IMR-90 (cell line): ENCODE results near the gene LOXL4. TPM values are rescaled to one million over a fixed set of nuclear protein-coding genes. Genes with fewer than 3 reads are reported as not detected.

Source experiments
- ATAC-seq: fragments of 200-7000 bp; cut with Tn5 transposase; 2 replicates; pipeline ENCODE4 v1.9.1; 2020; ENCODE audit warnings: low read depth, mild to moderate bottlenecking, moderate library complexity
- BruUV-seq: library from RNA; stranded (reverse); fragments of 400-500 nt; replicated peaks from 2 replicates; lab custom pipeline; 2021; lab: Mats Ljungman, UMichigan
- CTCF ChIA-PET: fragments of 300-600 bp; formaldehyde crosslinking; extraction: SDS; loops from one replicate; lab custom pipeline; 2021; ENCODE audit warnings: antibody characterized with exemption; lab: Yijun Ruan, JAX
- POLR2A ChIA-PET: fragments of 300-600 bp; sonication (Branson Sonifier 250); formaldehyde crosslinking; loops from one replicate; lab custom pipeline; 2022; ENCODE audit warnings: antibody characterized with exemption; ENCODE audit not compliant: unreplicated experiment; lab: Charles Lee
- DNase-seq: peaks from one replicate; pipeline ENCODE4 v3.0.0; 2013
- H2AFZ ChIP-seq: replicated peaks from 2 replicates; pipeline ENCODE3; 2013; ENCODE audit warnings: low read length, mild to moderate bottlenecking; ENCODE audit not compliant: poor library complexity
- H2AK5ac ChIP-seq: 2 replicates; pipeline ENCODE4 v1.6.1; 2013; ENCODE audit warnings: low read depth, low read length, inconsistent platforms
- H2AK9ac ChIP-seq: replicated peaks from 2 replicates; pipeline ENCODE3; 2013; ENCODE audit warnings: mild to moderate bottlenecking, low read depth, low read length, moderate library complexity; ENCODE audit not compliant: poor library complexity
- H2BK120ac ChIP-seq: 2 replicates; pipeline ENCODE4 v1.6.1; 2013; ENCODE audit warnings: low read depth, low read length, inconsistent platforms
- H2BK15ac ChIP-seq: 3 replicates; pipeline ENCODE4 v1.6.1; 2013; ENCODE audit warnings: low read depth, low read length, inconsistent platforms
- H2BK20ac ChIP-seq: 2 replicates; pipeline ENCODE4 v1.6.1; 2013; ENCODE audit warnings: low read depth, mild to moderate bottlenecking, inconsistent platforms, low read length, moderate library complexity
- H2BK5ac ChIP-seq: 2 replicates; pipeline ENCODE4 v1.6.1; 2013; ENCODE audit warnings: mild to moderate bottlenecking, low read depth, low read length, inconsistent platforms; ENCODE audit not compliant: poor library complexity, severe bottlenecking
- H3K14ac ChIP-seq: replicated peaks from 2 replicates; pipeline ENCODE4 v1.6.1; 2013; ENCODE audit warnings: low read depth, low read length, inconsistent platforms
- H3K18ac ChIP-seq: 2 replicates; pipeline ENCODE4 v1.6.1; 2013; ENCODE audit warnings: low read depth, low read length, control low read depth
- H3K23ac ChIP-seq: 2 replicates; pipeline ENCODE4 v1.6.1; 2013; ENCODE audit warnings: low read depth, low read length, inconsistent platforms
- H3K27ac ChIP-seq: 2 replicates; pipeline ENCODE4 v1.5.1; 2013; ENCODE audit warnings: mild to moderate bottlenecking, control low read depth, low read length; ENCODE audit not compliant: insufficient read depth
- H3K27me3 ChIP-seq: 2 replicates; pipeline ENCODE4 v1.6.1; 2013; ENCODE audit warnings: low read length; ENCODE audit not compliant: control insufficient read depth, insufficient read depth
- H3K36me3 ChIP-seq: 2 replicates; pipeline ENCODE4 v1.6.1; 2013; ENCODE audit warnings: low read length, mixed read lengths; ENCODE audit not compliant: control insufficient read depth, insufficient read depth
- H3K4ac ChIP-seq: 2 replicates; pipeline ENCODE4 v1.6.1; 2013; ENCODE audit warnings: low read depth, low read length, inconsistent platforms
- H3K4me1 ChIP-seq: 2 replicates; pipeline ENCODE4 v1.6.1; 2013; ENCODE audit warnings: low read length, mixed read lengths; ENCODE audit not compliant: control insufficient read depth, insufficient read depth
- H3K4me2 ChIP-seq: 2 replicates; pipeline ENCODE4 v1.6.1; 2013; ENCODE audit warnings: low read depth, mild to moderate bottlenecking, control low read depth, low read length, moderate library complexity
- H3K4me3 ChIP-seq: 2 replicates; pipeline ENCODE4 v1.5.1; 2013; ENCODE audit warnings: low read depth, mild to moderate bottlenecking, control low read depth, low read length, moderate library complexity; ENCODE audit not compliant: insufficient read depth
- H3K56ac ChIP-seq: 2 replicates; pipeline ENCODE4 v1.6.1; 2013; ENCODE audit warnings: low read length, inconsistent platforms; ENCODE audit not compliant: insufficient read depth; ENCODE audit errors: extremely low read depth
- H3K79me1 ChIP-seq, 2 experiments: 2 replicates each; pipeline ENCODE4 v1.6.1; 2013; ENCODE audit warnings: low read length in 2 of 2, inconsistent platforms in 1 of 2, low read depth in 1 of 2
- H3K9ac ChIP-seq: 2 replicates; pipeline ENCODE4 v1.6.1; 2013; ENCODE audit warnings: low read depth, low read length, control low read depth
- H3K9me1 ChIP-seq: 2 replicates; pipeline ENCODE4 v1.6.1; 2013; ENCODE audit warnings: low read length, inconsistent platforms; ENCODE audit not compliant: insufficient read depth
- H3K9me3 ChIP-seq: 2 replicates; pipeline ENCODE4 v1.6.1; 2013; ENCODE audit warnings: low read length; ENCODE audit not compliant: control insufficient read depth, insufficient read depth
- H4K20me1 ChIP-seq: 2 replicates; pipeline ENCODE4 v1.6.1; 2013; ENCODE audit warnings: low read length, inconsistent platforms; ENCODE audit not compliant: insufficient read depth
- H4K5ac ChIP-seq: 2 replicates; pipeline ENCODE4 v1.6.1; 2013; ENCODE audit warnings: mild to moderate bottlenecking, low read depth, low read length, control low read depth
- H4K8ac ChIP-seq, 2 experiments: 2 replicates each; pipeline ENCODE4 v1.6.1; 2013; ENCODE audit warnings: low read depth in 2 of 2, low read length in 2 of 2, control low read depth in 1 of 2, inconsistent platforms in 1 of 2
- H4K91ac ChIP-seq: 2 replicates; pipeline ENCODE4 v1.6.1; 2013; ENCODE audit warnings: low read depth, low read length, inconsistent platforms; ENCODE audit not compliant: insufficient read depth
- MAZ ChIP-seq: IDR thresholded peaks from 2 replicates; pipeline ENCODE4 v1.6.1; 2012; ENCODE audit warnings: low read depth, mild to moderate bottlenecking, low read length, improper control_type of control experiment, moderate library complexity, borderline replicate concordance
- RFX5 ChIP-seq: IDR thresholded peaks from 2 replicates; pipeline ENCODE4 v1.8.0; 2012; ENCODE audit warnings: low read depth, mild to moderate bottlenecking, low read length, moderate library complexity
- SMC3 ChIP-seq: fragments of 150-350 bp; IDR thresholded peaks from 2 replicates; pipeline ENCODE4 v1.6.1; 2016; ENCODE audit warnings: low read depth, mild to moderate bottlenecking, antibody characterized with exemption, low read length, moderate library complexity
- WGBS, 2 experiments: methylation state at CpG; one replicate each; pipeline versions ENCODE4 v1.1.5 to v1.1.7; 2013; ENCODE audit warnings: missing lambda C conversion rate in 2 of 2; ENCODE audit not compliant: insufficient read length in 1 of 2; ENCODE audit errors: extremely low coverage in 2 of 2; 5-methylcytosine and 5-hydroxymethylcytosine counted together
- dilution Hi-C: fragments of 300-500 bp; cut with HindIII; formaldehyde crosslinking; loops from one replicate; pipeline ENCODE4 v1.14.3; 2018; ENCODE audit warnings: low sequenced_read_pairs; ENCODE audit not compliant: unreplicated experiment
- in situ Hi-C: fragments of 300-500 bp; cut with MboI; formaldehyde crosslinking; loops from 3 replicates; pipeline ENCODE4 v1.14.3; 2019; ENCODE audit warnings: low sequenced_read_pairs, inconsistent platforms, mixed read lengths
- intact Hi-C: fragments of 100-400 bp; cut with micrococcal nuclease; formaldehyde crosslinking; loops from 2 replicates; pipeline ENCODE4 v1.10.0; 2022
- polyA plus RNA-seq, 3 experiments: library from polyadenylated mRNA; depleted of rRNA; stranded (reverse); fragments of >200 nt; gene quantifications; 2 replicates each; pipeline ENCODE4 v1.2.3, GENCODE V29; 2012; ENCODE audit warnings: low replicate concordance in 1 of 3
- total RNA-seq: library from RNA; depleted of rRNA; stranded (reverse); fragments of >200 nt; gene quantifications from 2 replicates; pipeline ENCODE4 v1.2.3, GENCODE V29; 2012

Gene LOXL4
- total and polyA plus RNA-seq, 2 of the 4 experiments (the other 2 are of a cell fraction): 20.8 to 26.7 TPM

GRCh38 chr10:98268694-98269431 lies 869 bp upstream of the LOXL4 start:
- H2AFZ ChIP-seq: peak overlapping the region; percentile 89
- in situ Hi-C loops: no loop called here

More at GRCh38 chr10:98268694-98269431, 869 bp upstream of the LOXL4 start:
- no peaks in the 10 kb centered on the region for H3K36me3 ChIP-seq
- peak overlapping the region; percentile 98 for H4K91ac ChIP-seq
- H3K56ac ChIP-seq: no peak overlapping the region; the same call in 1 of the 2 replicates
- H3K4ac ChIP-seq: peak overlapping the region; percentile 94
- peak overlapping the region; percentile 88 for H2AK5ac ChIP-seq
- DNase-seq (no peak), ATAC-seq (peak; percentile 3; the same call in 1 of the 2 replicates)
- H4K20me1 ChIP-seq: no peaks in the 10 kb centered on the region
- dilution Hi-C loops (no loop called here), intact Hi-C loops (loop anchor here (2.0 kb wide), 1 partner anchor 40 kb away; no protein-coding TSS in a partner anchor)
- H4K8ac ChIP-seq: peak overlapping the region; percentile 64 to 89
- ChIA-PET CTCF (no interaction called here), POLR2A (interaction anchor here (0.8 kb wide), 1 partner anchor 40 kb away, joined by 3 read pairs; no protein-coding TSS in a partner anchor)
- no peaks in the 10 kb centered on the region for H3K9me3 ChIP-seq
- H2BK20ac ChIP-seq: peak overlapping the region; percentile 77
- H3K4me3 ChIP-seq: peak overlapping the region; percentile 42
- no peak for TF ChIP-seq RFX5
- TF ChIP-seq MAZ: 0 out of 2 replicates have a peak, but pooled peaks have one; percentile 1
- TF ChIP-seq SMC3: no peak
- H3K23ac ChIP-seq: peak overlapping the region; percentile 81
- H3K4me1 ChIP-seq: peaks cover 22% of the 10 kb centered on the region
- H3K27me3 ChIP-seq: peaks cover 2% of the 10 kb centered on the region; the same call in 1 of the 2 replicates
- 13% methylated on average over 3 of the region's 17 CpGs; no CpG with 5 or more reads in 1 of the 2 experiments for WGBS, 2 experiments
- peak overlapping the region; percentile 91 for H4K5ac ChIP-seq
- peak overlapping the region; percentile 42; the same call in 2 of the 3 replicates for H2BK15ac ChIP-seq
- peak overlapping the region; percentile 19 for H2BK5ac ChIP-seq
- peaks cover 15% of the 10 kb centered on the region for H3K9me1 ChIP-seq
- peak overlapping the region; percentile 97 for H2AK9ac ChIP-seq
- 0 out of 2 replicates have a peak overlapping the region, but pooled peaks have one; percentile 8 for H3K27ac ChIP-seq
- H3K18ac ChIP-seq: peak overlapping the region; percentile 80
- BruUV-seq: no TSS peak
- peak overlapping the region; percentile 93 for H2BK120ac ChIP-seq
- peaks cover 0 to 5% of the 10 kb centered on the region in 2 experiments; a peak in 1 of 4 replicates for H3K79me1 ChIP-seq
- peak overlapping the region; percentile 86 for H3K4me2 ChIP-seq
- H3K9ac ChIP-seq: peak overlapping the region; percentile 67
- H3K14ac ChIP-seq: peak overlapping the region; percentile 62
